ENCODE measurements around the gene NOD1.

GRCh38 chr7:30428246-30429155 is 50.1 kb downstream of the NOD1 start:
- no peak for TF ChIP-seq POLR2AphosphoS5 (IDR thresholded peaks at IDR 0.05; ENCODE audit: borderline replicate concordance, low read depth, low read length)
- no peak for TF ChIP-seq EZH2 (IDR thresholded peaks at IDR 0.05)

All from SK-N-MC (cell line).